ENCODE results near the gene GSS. TPM values are rescaled to one million over a fixed set of nuclear protein-coding genes. Genes with fewer than 3 reads are reported as not detected.

Gene GSS
- total and polyA plus RNA-seq, 2 donors (not counting 1 experiment from before 2014, with no cell fraction given), result 55.3 to 71.3 TPM

DNA sequence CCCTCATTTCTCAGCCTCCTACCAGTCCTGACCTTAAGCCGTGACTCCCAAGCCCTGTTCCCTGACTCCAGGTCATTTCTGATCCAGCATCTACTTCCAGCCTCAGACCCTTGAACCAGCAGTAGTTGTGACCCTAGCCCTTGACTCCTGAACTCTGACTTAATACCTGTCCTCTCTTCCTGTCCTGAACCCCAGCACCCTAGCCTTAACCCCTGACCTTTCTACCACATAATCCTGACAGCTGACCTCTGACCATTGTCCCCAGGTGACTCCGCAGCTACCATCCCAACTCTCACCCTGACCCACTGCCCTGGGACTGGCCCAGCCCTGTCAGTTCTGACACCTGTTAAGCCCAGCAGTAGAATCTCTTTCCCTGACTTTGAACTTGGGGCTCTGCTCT is 42.2 kb upstream of the GSS start:
- Histone ChIP-seq H3K4me3 (replicated peaks in 1 of 4; ENCODE audit: control extremely low read depth in 1 of 4, insufficient read depth in 1 of 4, low read depth in 3 of 4, low read length in 4 of 4) (no peak overlapping the region), H3K4me2 (ENCODE audit: extremely low read depth, insufficient read depth, low read length) (no peak overlapping the region), H3K36me3 (ENCODE audit: control insufficient read depth, insufficient read depth, low read length) (peaks cover 27% of the 10 kb centered on the region), H3K27me3 (ENCODE audit: control insufficient read depth, insufficient read depth, low read length) (no peaks in the 10 kb centered on the region), H3K9me3 (ENCODE audit: control insufficient read depth, insufficient read depth, low read depth, low read length) (no peaks in the 10 kb centered on the region), H3K79me2 (ENCODE audit: control insufficient read depth, insufficient read depth, low read length) (no peaks in the 10 kb centered on the region), H3K27ac (ENCODE audit: insufficient read depth, low read length) (no peak overlapping the region), H3K4me1 (ENCODE audit: control insufficient read depth, extremely low read depth, insufficient read depth, low read length) (peaks cover 2% of the 10 kb centered on the region), H3K9ac (ENCODE audit: insufficient read depth, low read length) (no peak overlapping the region), H4K20me1 (ENCODE audit: control insufficient read depth, extremely low read depth, insufficient read depth, low read length) (no peaks in the 10 kb centered on the region), H2AFZ (ENCODE audit: low read length) (no peak overlapping the region)
- DNase-seq (ENCODE audit: low read depth in 2 of 2), result no peak
- TF ChIP-seq EZH2 (IDR thresholded peaks at IDR 0.05; ENCODE audit: low read length, missing control alignments) (no peak), CTCF (conservative IDR thresholded peaks at IDR 0.05 in 1 of 2, IDR thresholded peaks at IDR 0.05 in 1 of 2; ENCODE audit: low read depth in 1 of 2, low read length in 2 of 2) (no peak)

DNA sequence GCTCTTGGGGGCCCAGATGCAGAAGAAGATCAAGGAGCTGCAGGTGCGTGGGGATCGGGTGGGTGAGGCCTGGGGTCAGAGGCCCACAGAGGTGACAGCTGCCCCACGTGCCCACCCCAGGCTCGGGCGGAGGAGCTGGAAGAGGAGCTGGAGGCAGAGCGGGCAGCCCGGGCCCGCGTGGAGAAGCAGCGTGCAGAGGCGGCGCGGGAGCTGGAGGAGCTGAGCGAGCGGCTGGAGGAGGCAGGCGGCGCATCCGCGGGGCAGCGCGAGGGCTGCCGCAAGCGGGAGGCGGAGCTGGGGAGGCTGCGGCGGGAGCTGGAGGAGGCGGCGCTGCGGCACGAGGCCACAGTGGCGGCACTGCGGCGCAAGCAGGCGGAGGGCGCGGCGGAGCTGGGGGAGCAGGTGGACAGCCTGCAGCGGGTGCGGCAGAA is 41.5 kb upstream of the GSS start:
- H3K4me2 ChIP-seq (ENCODE audit: extremely low read depth, insufficient read depth, low read length), result no peak overlapping the region
- H3K4me1 ChIP-seq (ENCODE audit: control insufficient read depth, extremely low read depth, insufficient read depth, low read length), result peaks cover 2% of the 10 kb centered on the region
- no peaks in the 10 kb centered on the region for H4K20me1 ChIP-seq (ENCODE audit: control insufficient read depth, extremely low read depth, insufficient read depth, low read length)
- no peaks in the 10 kb centered on the region for H3K79me2 ChIP-seq (ENCODE audit: control insufficient read depth, insufficient read depth, low read length)
- peaks cover 26% of the 10 kb centered on the region for H3K36me3 ChIP-seq (ENCODE audit: control insufficient read depth, insufficient read depth, low read length)
- H3K9ac ChIP-seq (ENCODE audit: insufficient read depth, low read length), result no peak overlapping the region
- no peak overlapping the region for H3K4me3 ChIP-seq (replicated peaks in 1 of 4; ENCODE audit: control extremely low read depth in 1 of 4, insufficient read depth in 1 of 4, low read depth in 3 of 4, low read length in 4 of 4)
- H3K9me3 ChIP-seq (ENCODE audit: control insufficient read depth, insufficient read depth, low read depth, low read length), result no peaks in the 10 kb centered on the region
- no peak overlapping the region for H2AFZ ChIP-seq (ENCODE audit: low read length)
- no peaks in the 10 kb centered on the region for H3K27me3 ChIP-seq (ENCODE audit: control insufficient read depth, insufficient read depth, low read length)
- DNase-seq (ENCODE audit: low read depth in 2 of 2), result peak in 1 of 2 donors; percentile 34
- TF ChIP-seq EZH2 (IDR thresholded peaks at IDR 0.05; ENCODE audit: low read length, missing control alignments) (no peak), CTCF (conservative IDR thresholded peaks at IDR 0.05 in 1 of 2, IDR thresholded peaks at IDR 0.05 in 1 of 2; ENCODE audit: low read depth in 1 of 2, low read length in 2 of 2) (no peak)
- no peak overlapping the region for H3K27ac ChIP-seq (ENCODE audit: insufficient read depth, low read length)

- Histone ChIP-seq H3K79me2 (ENCODE audit: control insufficient read depth, insufficient read depth, low read length) (no peaks in the 10 kb centered on the region), H4K20me1 (ENCODE audit: control insufficient read depth, extremely low read depth, insufficient read depth, low read length) (no peaks in the 10 kb centered on the region), H2AFZ (ENCODE audit: low read length) (no peak overlapping the region), H3K4me2 (ENCODE audit: extremely low read depth, insufficient read depth, low read length) (no peak overlapping the region), H3K27me3 (ENCODE audit: control insufficient read depth, insufficient read depth, low read length) (no peaks in the 10 kb centered on the region), H3K4me3 (replicated peaks in 1 of 4; ENCODE audit: control extremely low read depth in 1 of 4, insufficient read depth in 1 of 4, low read depth in 3 of 4, low read length in 4 of 4) (no peak overlapping the region), H3K9ac (ENCODE audit: insufficient read depth, low read length) (no peak overlapping the region), H3K27ac (ENCODE audit: insufficient read depth, low read length) (no peak overlapping the region), H3K36me3 (ENCODE audit: control insufficient read depth, insufficient read depth, low read length) (peaks cover 23% of the 10 kb centered on the region), H3K9me3 (ENCODE audit: control insufficient read depth, insufficient read depth, low read depth, low read length) (no peaks in the 10 kb centered on the region), H3K4me1 (ENCODE audit: control insufficient read depth, extremely low read depth, insufficient read depth, low read length) (peaks cover 2% of the 10 kb centered on the region)
- no peak for DNase-seq (ENCODE audit: low read depth in 2 of 2)
- TF ChIP-seq EZH2 (IDR thresholded peaks at IDR 0.05; ENCODE audit: low read length, missing control alignments), result no peak
- TF ChIP-seq CTCF (conservative IDR thresholded peaks at IDR 0.05 in 1 of 2, IDR thresholded peaks at IDR 0.05 in 1 of 2; ENCODE audit: low read depth in 1 of 2, low read length in 2 of 2), result no peak
These were observed 40.8 kb upstream of the GSS start for GRCh38 chr20:34996243-34997028.
